Parathyroid adenoma (tissue), 2 donors: Measurements from ENCODE around the gene SUGP1.

Experiments
- H2AFZ ChIP-seq: fragments of 300-600 bp; sonication (generic); one replicate; pipeline ENCODE4 v1.7.0; 2017; ENCODE audit warnings: antibody characterized with exemption, mild to moderate bottlenecking
- H3K27ac ChIP-seq: fragments of 300-600 bp; sonication (generic); one replicate; pipeline ENCODE4 v1.7.0; 2017
- H3K27me3 ChIP-seq: fragments of 300-600 bp; sonication (generic); one replicate; pipeline ENCODE4 v1.7.0; 2017; ENCODE audit warnings: low read length; ENCODE audit not compliant: control insufficient read depth, insufficient read depth
- H3K36me3 ChIP-seq: fragments of 300-600 bp; sonication (generic); one replicate; pipeline ENCODE4 v1.7.0; 2017; ENCODE audit warnings: low read length; ENCODE audit not compliant: control insufficient read depth, insufficient read depth
- H3K4me1 ChIP-seq: fragments of 300-600 bp; sonication (generic); one replicate; pipeline ENCODE4 v1.7.0; 2017; ENCODE audit warnings: control low read depth
- H3K4me2 ChIP-seq: fragments of 300-600 bp; sonication (generic); one replicate; pipeline ENCODE4 v1.7.0; 2017; ENCODE audit warnings: low read length
- H3K4me3 ChIP-seq: fragments of 300-600 bp; sonication (generic); one replicate; pipeline ENCODE4 v1.7.0; 2017; ENCODE audit warnings: low read depth, low read length
- H3K79me2 ChIP-seq: fragments of 300-600 bp; sonication (generic); one replicate; pipeline ENCODE4 v1.7.0; 2017; ENCODE audit warnings: control low read depth
- H3K9ac ChIP-seq: fragments of 300-600 bp; sonication (generic); one replicate; pipeline ENCODE4 v1.7.0; 2017; ENCODE audit warnings: mild to moderate bottlenecking
- H3K9me3 ChIP-seq: fragments of 300-600 bp; sonication (generic); one replicate; pipeline ENCODE4 v1.7.0; 2017; ENCODE audit warnings: low read length; ENCODE audit not compliant: control insufficient read depth
- TF ChIP-seq, protein P1 (sequence below): fragments of 300-600 bp; sonication (generic); IDR thresholded peaks from one replicate; pipeline ENCODE4 v1.7.0; 2017; ENCODE audit warnings: antibody characterized with exemption, mild to moderate bottlenecking
- donor health status: primary hyperparathyroidism.

The SUGP1 gene

DNA sequence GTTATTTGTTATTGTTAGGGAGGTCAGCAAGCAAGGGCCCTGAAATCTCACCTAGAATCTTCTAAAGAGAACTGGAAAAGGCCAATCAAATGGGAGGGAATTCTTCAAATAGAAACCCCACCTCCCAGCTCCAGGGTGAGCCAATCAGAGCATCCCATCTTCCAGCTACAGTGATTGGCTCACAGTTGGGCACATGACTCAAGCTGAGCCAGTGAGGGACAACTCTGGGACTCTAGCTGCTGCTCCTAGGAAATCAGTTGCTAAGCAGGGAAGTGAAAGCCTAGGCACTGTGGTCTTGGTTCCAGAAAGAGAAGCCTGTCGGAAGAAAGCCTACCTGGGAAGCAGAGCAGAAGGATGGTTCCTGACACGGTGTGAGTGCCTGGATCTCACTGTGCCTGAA, 60.6 kb downstream of the SUGP1 start:
- H3K27me3 ChIP-seq, result peaks cover 5% of the 10 kb centered on the region
- H3K4me3 ChIP-seq, result no peak overlapping the region

GRCh38 chr19:19258589-19259338, 61.5 kb downstream of the SUGP1 start:
- Histone ChIP-seq H3K36me3 (no peaks in the 10 kb centered on the region), H2AFZ (no peak overlapping the region), H3K27ac (no peak overlapping the region), H3K9ac (no peak overlapping the region), H3K4me1 (no peaks in the 10 kb centered on the region), H3K27me3 (peaks cover 5% of the 10 kb centered on the region), H3K79me2 (no peaks in the 10 kb centered on the region), H3K4me3 (no peak overlapping the region), H3K4me2 (no peak overlapping the region), H3K9me3 (no peaks in the 10 kb centered on the region)
- TF ChIP-seq, protein P1, sequence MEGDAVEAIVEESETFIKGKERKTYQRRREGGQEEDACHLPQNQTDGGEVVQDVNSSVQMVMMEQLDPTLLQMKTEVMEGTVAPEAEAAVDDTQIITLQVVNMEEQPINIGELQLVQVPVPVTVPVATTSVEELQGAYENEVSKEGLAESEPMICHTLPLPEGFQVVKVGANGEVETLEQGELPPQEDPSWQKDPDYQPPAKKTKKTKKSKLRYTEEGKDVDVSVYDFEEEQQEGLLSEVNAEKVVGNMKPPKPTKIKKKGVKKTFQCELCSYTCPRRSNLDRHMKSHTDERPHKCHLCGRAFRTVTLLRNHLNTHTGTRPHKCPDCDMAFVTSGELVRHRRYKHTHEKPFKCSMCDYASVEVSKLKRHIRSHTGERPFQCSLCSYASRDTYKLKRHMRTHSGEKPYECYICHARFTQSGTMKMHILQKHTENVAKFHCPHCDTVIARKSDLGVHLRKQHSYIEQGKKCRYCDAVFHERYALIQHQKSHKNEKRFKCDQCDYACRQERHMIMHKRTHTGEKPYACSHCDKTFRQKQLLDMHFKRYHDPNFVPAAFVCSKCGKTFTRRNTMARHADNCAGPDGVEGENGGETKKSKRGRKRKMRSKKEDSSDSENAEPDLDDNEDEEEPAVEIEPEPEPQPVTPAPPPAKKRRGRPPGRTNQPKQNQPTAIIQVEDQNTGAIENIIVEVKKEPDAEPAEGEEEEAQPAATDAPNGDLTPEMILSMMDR, result no peak

More for the DNA sequence above, 60.6 kb downstream of the SUGP1 start:
- H3K4me1 ChIP-seq, result no peaks in the 10 kb centered on the region
- no peaks in the 10 kb centered on the region for H3K36me3 ChIP-seq
- H3K27ac ChIP-seq, result no peak overlapping the region
- H3K9ac ChIP-seq, result no peak overlapping the region
- H2AFZ ChIP-seq, result no peak overlapping the region
- TF ChIP-seq, protein P1, result no peak
- no peak overlapping the region for H3K4me2 ChIP-seq
- no peaks in the 10 kb centered on the region for H3K9me3 ChIP-seq
- no peaks in the 10 kb centered on the region for H3K79me2 ChIP-seq

- Histone ChIP-seq H2AFZ (no peak overlapping the region), H3K36me3 (no peaks in the 10 kb centered on the region)
Observed at GRCh38 chr19:19257836-19258588, 62.3 kb downstream of the SUGP1 start.

DNA sequence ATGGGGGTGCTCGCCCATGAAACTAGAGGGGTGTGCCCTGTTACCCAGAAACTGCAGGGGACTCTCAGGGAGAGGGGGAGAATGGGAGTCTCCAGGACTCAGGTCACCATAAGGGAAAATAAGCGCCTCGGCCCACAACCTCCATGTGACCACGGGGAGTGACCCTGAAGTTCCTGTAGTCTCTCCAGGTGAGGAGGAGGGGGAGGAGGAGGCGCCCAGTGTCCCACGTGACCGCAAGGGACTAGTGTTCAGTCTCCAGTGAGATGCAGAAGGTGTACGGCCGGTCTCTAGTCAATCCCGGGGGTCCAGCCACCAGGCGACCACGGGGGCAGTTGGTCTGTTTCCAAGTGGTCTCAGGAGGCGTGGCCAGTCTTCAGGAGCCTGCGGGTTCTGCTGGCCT, 63.2 kb downstream of the SUGP1 start:
- Histone ChIP-seq H3K27me3 (peaks cover 3% of the 10 kb centered on the region), H3K4me1 (no peaks in the 10 kb centered on the region)

More at GRCh38 chr19:19257836-19258588, 62.3 kb downstream of the SUGP1 start:
- Histone ChIP-seq H3K79me2 (no peaks in the 10 kb centered on the region), H3K9ac (no peak overlapping the region), H3K27ac (no peak overlapping the region), H3K4me1 (no peaks in the 10 kb centered on the region), H3K4me2 (no peak overlapping the region), H3K27me3 (peaks cover 5% of the 10 kb centered on the region), H3K4me3 (no peak overlapping the region), H3K9me3 (no peaks in the 10 kb centered on the region)
- TF ChIP-seq, protein P1, result no peak

More for the DNA sequence above, 63.2 kb downstream of the SUGP1 start:
- no peaks in the 10 kb centered on the region for H3K9me3 ChIP-seq
- H3K9ac ChIP-seq, result no peak overlapping the region
- H3K4me2 ChIP-seq, result no peak overlapping the region
- H3K79me2 ChIP-seq, result no peaks in the 10 kb centered on the region
- H3K36me3 ChIP-seq, result no peaks in the 10 kb centered on the region
- no peak overlapping the region for H2AFZ ChIP-seq
- no peak overlapping the region for H3K27ac ChIP-seq
- no peak overlapping the region for H3K4me3 ChIP-seq
- TF ChIP-seq, protein P1, result no peak
